HEK293 (cell line): ENCODE data around the gene CD44.

Experiments
- CTCF ChIA-PET: fragments of 350-600 bp; formaldehyde crosslinking; extraction: SDS; loops from one replicate; lab custom pipeline; 2021; ENCODE audit warnings: antibody characterized with exemption; lab: Yijun Ruan, JAX
- POLR2A ChIA-PET: fragments of 300-600 bp; formaldehyde crosslinking; extraction: SDS; loops from one replicate; lab custom pipeline; 2020; ENCODE audit warnings: antibody characterized with exemption, inconsistent platforms; lab: Yijun Ruan, JAX
- H3K27ac ChIP-seq: fragments of 200-500 bp; sonication (Bioruptor generic); 2 replicates; pipeline ENCODE4 v1.5.1; 2014; ENCODE audit warnings: low read depth, low read length, control low read depth, inconsistent platforms; ENCODE audit errors: extremely low read depth
- H3K36me3 ChIP-seq, 2 experiments: fragments of 200-500 bp in 1 of 2; sonication (Bioruptor generic) in 1 of 2; 1 replicate in 1 of 2; 2 replicates in 1 of 2; pipeline ENCODE4 v1.5.1; 2014 to 2017; ENCODE audit warnings: inconsistent platforms in 2 of 2, low read length in 2 of 2; ENCODE audit not compliant: control insufficient read depth in 2 of 2, insufficient read depth in 1 of 2
- H3K4me1 ChIP-seq: fragments of 200-500 bp; sonication (Bioruptor generic); 2 replicates; pipeline ENCODE4 v1.5.1; 2014; ENCODE audit warnings: mild to moderate bottlenecking, low read length, inconsistent platforms; ENCODE audit not compliant: control insufficient read depth, insufficient read depth
- H3K4me3 ChIP-seq: 2 replicates; pipeline ENCODE4 v1.5.1; 2011; ENCODE audit warnings: low read depth, mild to moderate bottlenecking, control low read depth, low read length, moderate library complexity
- H3K9me3 ChIP-seq: fragments of 200-500 bp; sonication (Bioruptor generic); 2 replicates; pipeline ENCODE4 v1.5.1; 2014; ENCODE audit warnings: low read depth, low read length, inconsistent platforms; ENCODE audit not compliant: control insufficient read depth, insufficient read depth
- CTCF ChIP-seq: fragments of 450-650 bp; formaldehyde crosslinking; IDR thresholded peaks from 2 replicates; pipeline ENCODE4 v1.5.1; 2016; ENCODE audit warnings: missing biosample characterization, missing genetic modification characterization
- GLIS1 ChIP-seq: fragments of 450-650 bp; formaldehyde crosslinking; IDR thresholded peaks from 2 replicates; pipeline ENCODE4 v1.5.1; 2016; ENCODE audit warnings: missing biosample characterization, missing genetic modification characterization
- KLF10 ChIP-seq: fragments of 450-650 bp; IDR thresholded peaks from 2 replicates; pipeline ENCODE4 v1.5.1; 2018; ENCODE audit warnings: missing biosample characterization, mild to moderate bottlenecking, missing genetic modification characterization
- OVOL3 ChIP-seq: fragments of 450-650 bp; formaldehyde crosslinking; IDR thresholded peaks from 2 replicates; pipeline ENCODE4 v1.5.1; 2016; ENCODE audit warnings: missing biosample characterization, missing genetic modification characterization
- PATZ1 ChIP-seq: fragments of 450-650 bp; formaldehyde crosslinking; IDR thresholded peaks from 2 replicates; pipeline ENCODE4 v1.5.1; 2016; ENCODE audit warnings: missing biosample characterization, missing genetic modification characterization
- SP7 ChIP-seq: fragments of 450-650 bp; formaldehyde crosslinking; IDR thresholded peaks from 2 replicates; pipeline ENCODE4 v1.5.1; 2016; ENCODE audit warnings: missing biosample characterization, missing genetic modification characterization
- TSHZ1 ChIP-seq: fragments of 450-650 bp; formaldehyde crosslinking; IDR thresholded peaks from 2 replicates; pipeline ENCODE4 v1.5.1; 2016; ENCODE audit warnings: missing biosample characterization, missing genetic modification characterization, borderline replicate concordance
- ZFHX2 ChIP-seq: fragments of 450-650 bp; formaldehyde crosslinking; conservative IDR thresholded peaks from 2 replicates; pipeline ENCODE4 v1.5.1; 2016; ENCODE audit warnings: missing biosample characterization, missing genetic modification characterization
- ZNF248 ChIP-seq: fragments of 450-650 bp; formaldehyde crosslinking; IDR thresholded peaks from 2 replicates; pipeline ENCODE4 v1.5.1; 2017; ENCODE audit warnings: missing biosample characterization, missing genetic modification characterization
- ZNF26 ChIP-seq: fragments of 450-650 bp; formaldehyde crosslinking; IDR thresholded peaks from 2 replicates; pipeline ENCODE4 v1.5.1; 2016; ENCODE audit warnings: missing biosample characterization, missing genetic modification characterization
- ZNF747 ChIP-seq: fragments of 450-650 bp; formaldehyde crosslinking; IDR thresholded peaks from 2 replicates; pipeline ENCODE4 v1.5.1; 2016; ENCODE audit warnings: missing biosample characterization, missing genetic modification characterization
- ZNF776 ChIP-seq: fragments of 450-650 bp; formaldehyde crosslinking; IDR thresholded peaks from 2 replicates; pipeline ENCODE4 v1.5.0; 2017; ENCODE audit warnings: missing biosample characterization, missing genetic modification characterization, borderline replicate concordance
- ZSCAN30 ChIP-seq: fragments of 450-650 bp; IDR thresholded peaks from 2 replicates; pipeline ENCODE4 v1.5.1; 2018; ENCODE audit warnings: missing biosample characterization, mild to moderate bottlenecking, missing genetic modification characterization, moderate library complexity

CD44 gene

GRCh38 chr11:35255514-35255913 lies 116.5 kb downstream of the CD44 start:
- Histone ChIP-seq H3K9me3 (no peaks in the 10 kb centered on the region), H3K4me1 (no peaks in the 10 kb centered on the region), H3K36me3 (no peaks in the 10 kb centered on the region), H3K4me3 (no peak overlapping the region), H3K27ac (no peak overlapping the region)
- ChIA-PET CTCF (interaction anchor here (1.1 kb wide), 1 partner anchor 18 kb away, joined by 3 read pairs; no protein-coding TSS in a partner anchor), POLR2A (no interaction called here)
- TF ChIP-seq CTCF (tag by site-specific recombination) (no peak), ZNF776 (tag by site-specific recombination) (no peak), TSHZ1 (tag by site-specific recombination) (no peak), ZFHX2 (tag by site-specific recombination) (no peak), ZSCAN30 (tag by site-specific recombination) (no peak), KLF10 (tag by site-specific recombination) (no peak), ZNF747 (no peak), GLIS1 (tag by site-specific recombination) (no peak), OVOL3 (tag by site-specific recombination) (no peak), PATZ1 (tag by site-specific recombination) (no peak), SP7 (tag by site-specific recombination) (no peak)
- TF ChIP-seq, all 188 proteins: peak for 0

- Histone ChIP-seq H3K36me3 (no peaks in the 10 kb centered on the region), H3K4me3 (no peak overlapping the region), H3K4me1 (no peaks in the 10 kb centered on the region), H3K27ac (no peak overlapping the region), H3K9me3 (no peaks in the 10 kb centered on the region)
- POLR2A ChIA-PET: no interaction called here
- CTCF ChIA-PET: interaction anchor here (0.6 to 1.1 kb wide), 3 partner anchors 19 to 589 kb away, joined by 3 to 5 read pairs (median 4); no protein-coding TSS in a partner anchor
- TF ChIP-seq ZNF26 (tag by site-specific recombination) (no peak), CTCF (tag by site-specific recombination) (no peak), ZNF248 (tag by site-specific recombination) (no peak)
Measured at GRCh38 chr11:35256296-35256695, 117.3 kb downstream of the CD44 start.
